Trophoblast cell (in vitro differentiated cells and primary cell): Measurements from ENCODE around the gene PHYHD1.

Experiments used
- DNase-seq, 2 donors: peaks; one replicate each; pipeline ENCODE4 v3.0.0-alpha.2; 2016
- H2AFZ ChIP-seq: 2 replicates; pipeline ENCODE4 v1.6.1; 2013; ENCODE audit warnings: low read length, moderate library complexity, mild to moderate bottlenecking; ENCODE audit not compliant: insufficient read depth, poor library complexity
- H2AK5ac ChIP-seq: 2 replicates; pipeline ENCODE4 v1.6.1; 2013; ENCODE audit warnings: mild to moderate bottlenecking, low read length
- H2BK120ac ChIP-seq: 2 replicates; pipeline ENCODE4 v1.6.1; 2013; ENCODE audit warnings: low read length, mild to moderate bottlenecking, moderate library complexity; ENCODE audit not compliant: insufficient read depth, poor library complexity
- H2BK12ac ChIP-seq: 2 replicates; pipeline ENCODE4 v1.6.1; 2013; ENCODE audit warnings: mild to moderate bottlenecking, low read length, moderate library complexity
- H2BK5ac ChIP-seq: 2 replicates; pipeline ENCODE4 v1.6.1; 2013; ENCODE audit warnings: low read length, low read depth, moderate library complexity, mild to moderate bottlenecking; ENCODE audit not compliant: poor library complexity
- H3K14ac ChIP-seq: 2 replicates; pipeline ENCODE4 v1.6.1; 2013; ENCODE audit warnings: mild to moderate bottlenecking, low read length
- H3K18ac ChIP-seq: 2 replicates; pipeline ENCODE4 v1.6.1; 2013; ENCODE audit warnings: mild to moderate bottlenecking, low read length
- H3K23ac ChIP-seq: 2 replicates; pipeline ENCODE4 v1.6.1; 2013; ENCODE audit warnings: low read length
- H3K27ac ChIP-seq: 2 replicates; pipeline ENCODE4 v1.5.1; 2013; ENCODE audit warnings: low read depth, mild to moderate bottlenecking, inconsistent platforms, low read length, moderate library complexity
- H3K27me3 ChIP-seq: 2 replicates; pipeline ENCODE4 v1.6.1; 2013; ENCODE audit warnings: inconsistent platforms, mild to moderate bottlenecking, low read length, moderate library complexity; ENCODE audit not compliant: insufficient read depth
- H3K36me3 ChIP-seq, 2 experiments: 1 replicate in 1 of 2; 2 replicates in 1 of 2; pipeline ENCODE4 v1.6.1; 2013; ENCODE audit warnings: low read length in 2 of 2, mild to moderate bottlenecking in 2 of 2, moderate library complexity in 1 of 2; ENCODE audit not compliant: insufficient read depth in 2 of 2, control insufficient read depth in 1 of 2
- H3K4ac ChIP-seq: 2 replicates; pipeline ENCODE4 v1.6.1; 2013; ENCODE audit warnings: low read depth, mild to moderate bottlenecking, low read length, moderate library complexity
- H3K4me1 ChIP-seq, 2 experiments: 1 replicate in 1 of 2; 2 replicates in 1 of 2; pipeline ENCODE4 v1.6.1; 2013; ENCODE audit warnings: low read length in 2 of 2, mild to moderate bottlenecking in 2 of 2, moderate library complexity in 1 of 2; ENCODE audit not compliant: insufficient read depth in 2 of 2, control insufficient read depth in 1 of 2
- H3K4me2 ChIP-seq: 2 replicates; pipeline ENCODE4 v1.6.1; 2013; ENCODE audit warnings: inconsistent platforms, mild to moderate bottlenecking, low read length, moderate library complexity
- H3K4me3 ChIP-seq: 2 replicates; pipeline ENCODE4 v1.5.1; 2013; ENCODE audit warnings: mild to moderate bottlenecking, low read depth, low read length, inconsistent platforms
- H3K79me1 ChIP-seq: one replicate; pipeline ENCODE4 v1.6.1; 2013; ENCODE audit warnings: low read length
- H3K79me2 ChIP-seq: 2 replicates; pipeline ENCODE4 v1.6.1; 2013; ENCODE audit warnings: low read length, mild to moderate bottlenecking; ENCODE audit not compliant: control insufficient read depth, insufficient read depth, poor library complexity
- H3K9ac ChIP-seq: 2 replicates; pipeline ENCODE4 v1.6.1; 2013; ENCODE audit warnings: mild to moderate bottlenecking, low read length
- H3K9me3 ChIP-seq: 2 replicates; pipeline ENCODE4 v1.6.1; 2013; ENCODE audit warnings: low read depth, mild to moderate bottlenecking, control low read depth, inconsistent platforms, low read length; ENCODE audit not compliant: insufficient read depth
- H4K12ac ChIP-seq: 2 replicates; pipeline ENCODE4 v1.6.1; 2013; ENCODE audit warnings: low read depth, mild to moderate bottlenecking, low read length, moderate library complexity
- H4K8ac ChIP-seq: 2 replicates; pipeline ENCODE4 v1.6.1; 2013; ENCODE audit warnings: low read depth, mild to moderate bottlenecking, low read length, moderate library complexity
- H4K91ac ChIP-seq: one replicate; pipeline ENCODE4 v1.6.1; 2013; ENCODE audit warnings: low read depth, mild to moderate bottlenecking, low read length, moderate library complexity
- WGBS: extraction: QIAGEN DNeasy Blood & Tissue Kit; methylation state at CpG from one replicate; pipeline ENCODE4 v1.1.7; 2013; ENCODE audit warnings: missing lambda C conversion rate; ENCODE audit not compliant: insufficient read length, insufficient coverage; ENCODE audit errors: extremely low coverage; 5-methylcytosine and 5-hydroxymethylcytosine counted together

The PHYHD1 gene

DNA sequence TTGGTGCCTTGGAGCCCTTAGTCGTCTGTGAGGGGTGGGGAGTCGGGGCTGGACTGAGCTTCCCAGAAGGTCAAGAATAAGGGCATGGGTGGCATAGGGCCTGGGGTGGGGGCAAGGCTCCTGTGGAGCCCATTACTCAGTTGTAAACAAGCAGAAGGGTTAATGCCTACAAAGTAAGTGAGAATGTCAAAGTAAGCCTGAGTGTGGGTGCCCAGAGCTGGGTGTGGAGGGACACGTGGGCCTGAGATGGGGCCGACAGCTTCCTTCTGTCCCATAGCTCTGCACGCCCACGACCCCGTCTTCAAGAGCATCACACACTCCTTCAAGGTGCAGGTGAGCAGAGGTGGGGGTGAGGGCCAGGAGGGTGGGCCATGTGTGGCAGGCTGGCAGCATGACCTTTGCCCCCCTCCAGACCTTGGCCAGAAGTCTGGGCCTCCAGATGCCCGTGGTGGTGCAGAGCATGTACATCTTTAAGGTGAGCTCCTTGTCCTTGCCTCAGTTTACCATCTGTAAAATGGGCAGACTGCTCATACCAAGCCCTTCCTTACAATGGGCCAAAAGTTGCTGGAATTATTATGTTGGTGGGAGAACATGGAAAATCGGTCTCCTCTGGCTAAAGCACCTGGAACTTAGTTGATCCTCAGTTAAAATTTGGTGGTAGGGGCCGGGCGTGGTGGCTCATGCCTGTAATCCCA, 15.5 kb downstream of the PHYHD1 start:
- Histone ChIP-seq H3K14ac (no peak overlapping the region), H3K4me3 (no peak overlapping the region), H3K4me1 (no peaks in the 10 kb centered on the region), H3K27me3 (no peaks in the 10 kb centered on the region), H2BK5ac (no peak overlapping the region), H2AK5ac (no peak overlapping the region), H4K8ac (no peak overlapping the region), H4K12ac (no peak overlapping the region), H3K36me3 (no peaks in the 10 kb centered on the region), H3K79me2 (no peaks in the 10 kb centered on the region), H4K91ac (no peak overlapping the region), H2AFZ (no peak overlapping the region), H2BK120ac (no peak overlapping the region), H3K4ac (no peak overlapping the region), H3K4me2 (no peak overlapping the region), H3K18ac (no peak overlapping the region), H3K9me3 (no peaks in the 10 kb centered on the region), H3K23ac (no peak overlapping the region), H2BK12ac (no peak overlapping the region), H3K79me1 (no peaks in the 10 kb centered on the region), H3K9ac (no peak overlapping the region), H3K27ac (no peak overlapping the region)
- no peak for DNase-seq
- no CpG with 5 or more reads among the region's 11 CpGs for WGBS

GRCh38 chr9:128937310-128938165, 16.8 kb downstream of the PHYHD1 start:
- no peaks in the 10 kb centered on the region for H3K9me3 ChIP-seq
- H2AK5ac ChIP-seq = no peak overlapping the region
- no peak overlapping the region for H3K4me3 ChIP-seq
- H3K23ac ChIP-seq = no peak overlapping the region
- no peak overlapping the region for H3K14ac ChIP-seq
- no peaks in the 10 kb centered on the region for H3K36me3 ChIP-seq
- no peak overlapping the region for H4K91ac ChIP-seq
- no peak overlapping the region for H3K9ac ChIP-seq
- H4K12ac ChIP-seq = no peak overlapping the region
- H2BK12ac ChIP-seq = no peak overlapping the region
- no peaks in the 10 kb centered on the region for H3K27me3 ChIP-seq
- H2BK120ac ChIP-seq = no peak overlapping the region
- H3K4me2 ChIP-seq = no peak overlapping the region
- H3K18ac ChIP-seq = no peak overlapping the region
- no peak overlapping the region for H2BK5ac ChIP-seq
- H3K4me1 ChIP-seq = no peaks in the 10 kb centered on the region
- no peak overlapping the region for H3K4ac ChIP-seq
- H2AFZ ChIP-seq = no peak overlapping the region
- H3K79me1 ChIP-seq = no peaks in the 10 kb centered on the region
- no peaks in the 10 kb centered on the region for H3K79me2 ChIP-seq
- no peak for DNase-seq
- H3K27ac ChIP-seq = no peak overlapping the region
- H4K8ac ChIP-seq = no peak overlapping the region
- WGBS = no CpG with 5 or more reads among the region's 9 CpGs

DNA sequence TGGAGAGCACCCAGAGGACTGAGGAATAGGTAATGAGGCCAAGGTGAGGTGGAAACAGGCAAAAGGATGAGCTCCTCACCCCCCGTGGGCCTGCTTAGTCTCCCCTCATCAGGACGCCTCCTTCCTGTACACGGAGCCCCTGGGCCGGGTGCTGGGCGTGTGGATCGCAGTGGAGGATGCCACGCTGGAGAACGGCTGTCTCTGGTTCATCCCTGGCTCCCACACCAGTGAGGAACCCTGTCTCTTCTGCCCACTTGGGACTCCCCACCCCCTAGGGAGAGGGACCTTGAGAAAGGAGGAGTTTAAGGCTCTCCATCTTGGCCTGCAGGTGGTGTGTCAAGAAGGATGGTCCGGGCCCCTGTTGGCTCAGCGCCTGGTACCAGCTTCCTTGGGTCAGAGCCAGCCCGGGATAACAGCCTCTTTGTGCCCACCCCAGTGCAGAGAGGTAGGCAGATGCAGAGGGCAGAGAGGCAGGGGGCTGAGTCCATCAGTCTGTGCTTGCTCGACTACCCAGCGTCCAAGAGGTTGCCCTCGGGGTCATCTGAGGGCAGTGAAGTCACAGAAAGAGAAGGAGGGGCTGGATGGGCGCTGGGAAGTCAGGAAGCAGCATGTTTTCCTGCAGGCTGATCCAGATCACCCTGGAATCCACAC, 19.6 kb downstream of the PHYHD1 start:
- H3K4ac ChIP-seq = no peak overlapping the region
- no peak overlapping the region for H4K8ac ChIP-seq
- H3K9me3 ChIP-seq = no peaks in the 10 kb centered on the region
- peaks cover 10 to 11% of the 10 kb centered on the region in 2 experiments for H3K4me1 ChIP-seq
- H3K4me2 ChIP-seq = no peak overlapping the region
- H2AK5ac ChIP-seq = no peak overlapping the region
- H3K79me1 ChIP-seq = no peaks in the 10 kb centered on the region
- no peak overlapping the region for H3K14ac ChIP-seq
- H3K23ac ChIP-seq = no peak overlapping the region
- H3K18ac ChIP-seq = no peak overlapping the region
- H3K27me3 ChIP-seq = no peaks in the 10 kb centered on the region
- no peak overlapping the region for H3K9ac ChIP-seq
- H3K79me2 ChIP-seq = no peaks in the 10 kb centered on the region
- H3K36me3 ChIP-seq = no peaks in the 10 kb centered on the region
- H4K91ac ChIP-seq = no peak overlapping the region
- H2AFZ ChIP-seq = no peak overlapping the region
- no peak overlapping the region for H2BK120ac ChIP-seq
- H3K4me3 ChIP-seq = no peak overlapping the region
- H2BK12ac ChIP-seq = no peak overlapping the region
- H3K27ac ChIP-seq = no peak overlapping the region
- no CpG with 5 or more reads among the region's 15 CpGs for WGBS
- H4K12ac ChIP-seq = no peak overlapping the region
- H2BK5ac ChIP-seq = no peak overlapping the region
- no peak for DNase-seq

- no peak overlapping the region for H3K4me2 ChIP-seq
- no peak overlapping the region for H4K12ac ChIP-seq
- H3K4me1 ChIP-seq = peaks cover 10 to 11% of the 10 kb centered on the region in 2 experiments
- H3K36me3 ChIP-seq = peaks cover 2 to 3% of the 10 kb centered on the region in 2 experiments
- no peaks in the 10 kb centered on the region for H3K9me3 ChIP-seq
- H4K8ac ChIP-seq = no peak overlapping the region
- H3K79me1 ChIP-seq = no peaks in the 10 kb centered on the region
- no peak overlapping the region for H3K23ac ChIP-seq
- no peak overlapping the region for H4K91ac ChIP-seq
- DNase-seq = no peak
- no peak overlapping the region for H3K9ac ChIP-seq
- H2AK5ac ChIP-seq = no peak overlapping the region
- no peaks in the 10 kb centered on the region for H3K79me2 ChIP-seq
- no peak overlapping the region for H3K4ac ChIP-seq
- no peak overlapping the region for H2BK5ac ChIP-seq
- no peak overlapping the region for H2BK12ac ChIP-seq
- no CpG with 5 or more reads among the region's 12 CpGs for WGBS
- no peak overlapping the region for H2BK120ac ChIP-seq
- no peak overlapping the region for H3K4me3 ChIP-seq
- H2AFZ ChIP-seq = no peak overlapping the region
- no peak overlapping the region for H3K14ac ChIP-seq
- H3K27ac ChIP-seq = no peak overlapping the region
- H3K27me3 ChIP-seq = no peaks in the 10 kb centered on the region
- no peak overlapping the region for H3K18ac ChIP-seq
Measured at GRCh38 chr9:128940946-128941755, 20.4 kb downstream of the PHYHD1 start.
